Esophagus muscularis mucosa (tissue), 3 donors: ENCODE data around the gene SPSB3.
"Not testable (repeated sequence)": the region's sequence is repeated elsewhere in the genome, so short reads cannot be mapped to it uniquely, and the experiment has no call there.

Source experiments
- CTCF ChIP-seq, 3 experiments: fragments of 200-600 bp in 2 of 3; fragments of 450-650 bp in 1 of 3; sonication (generic) in 2 of 3; IDR thresholded peaks; one replicate each; pipeline ENCODE4 v1.5.1; 2017 to 2019; ENCODE audit warnings: antibody characterized with exemption in 3 of 3, mild to moderate bottlenecking in 2 of 3, moderate library complexity in 1 of 3
- POLR2A ChIP-seq: fragments of 450-650 bp; IDR thresholded peaks from one replicate; pipeline ENCODE4 v1.6.1; 2017; ENCODE audit warnings: antibody characterized with exemption, moderate library complexity, mild to moderate bottlenecking, low read depth
- POLR2AphosphoS5 ChIP-seq, 2 donors: sonication (generic); formaldehyde crosslinking; IDR thresholded peaks; one replicate each; pipeline ENCODE4 v1.6.1; 2017; ENCODE audit warnings: antibody characterized with exemption in 2 of 2

- TF ChIP-seq POLR2AphosphoS5 (IDR thresholded peaks at IDR 0.05); CTCF (IDR thresholded peaks at IDR 0.05); POLR2A: not testable (repeated sequence)
These were observed 49.8 kb downstream of the SPSB3 start for GRCh38 chr16:1732551-1732987.
